ENCODE measurements around the gene EHF. TPM values are rescaled to one million over a fixed set of nuclear protein-coding genes. Genes with fewer than 3 reads are reported as not detected.
A peak's percentile ranks its signal among the peaks of the same experiment; 100 is the strongest.

EHF gene
- total and polyA plus RNA-seq, 9 of the 15 experiments (the other 6 are each of a cell fraction or from before 2014, with no cell fraction given) = 0.04 to 0.54 (median 0.37) TPM

DNA sequence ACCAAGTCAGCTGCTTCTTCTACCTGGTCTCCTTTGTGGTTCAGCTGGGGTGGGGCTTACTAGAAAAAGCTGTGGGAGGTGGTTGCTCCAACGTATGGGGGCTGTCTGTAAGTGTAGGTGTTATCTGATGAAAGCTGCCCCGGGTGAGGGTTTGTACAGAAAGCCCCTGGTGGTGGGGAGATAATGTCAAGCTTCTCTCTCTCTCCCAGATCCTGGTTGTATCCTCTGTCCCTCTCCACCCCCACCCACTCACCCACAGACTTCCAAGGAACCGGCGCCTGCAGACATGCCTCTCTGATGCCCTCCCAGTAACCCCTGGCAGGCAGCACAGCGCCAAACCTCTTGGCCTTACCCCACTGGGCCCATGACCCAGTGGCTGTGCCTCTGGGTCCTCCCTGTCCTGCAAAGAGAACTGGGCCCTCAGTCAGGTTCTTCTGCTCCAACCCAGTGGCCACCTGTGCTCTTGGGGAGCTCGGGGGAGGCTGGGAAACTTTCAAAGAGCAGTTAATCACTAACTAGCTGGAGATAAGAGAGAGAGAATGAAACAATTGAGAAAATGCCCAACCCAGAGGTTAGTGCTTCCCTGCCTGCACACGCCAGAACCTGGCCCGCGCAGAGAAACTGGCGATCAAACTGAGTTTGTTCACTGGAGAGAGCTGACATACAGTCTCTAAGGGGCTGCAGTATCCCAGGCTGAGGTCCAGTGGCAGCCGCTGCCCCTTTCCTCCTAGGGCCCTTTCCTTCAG lies 20.4 kb upstream of the EHF start (continued):
- TF ChIP-seq NR3C1 (CRISPR knock-in tag; IDR thresholded peaks at IDR 0.05) (no peak), FUS (optimal IDR thresholded peaks at IDR 0.05; ENCODE audit: low read depth, low read length) (no peak), SNIP1 (IDR thresholded peaks at IDR 0.05; ENCODE audit: low read depth) (no peak), C11orf30 (IDR thresholded peaks at IDR 0.05; ENCODE audit: low read depth) (no peak), ZC3H11A (IDR thresholded peaks at IDR 0.05; ENCODE audit: low read depth, low read length) (no peak), ZBTB8A (IDR thresholded peaks at IDR 0.05; ENCODE audit: partially characterized antibody) (no peak), PML (IDR thresholded peaks at IDR 0.05; ENCODE audit: low read length) (no peak), CC2D1A (IDR thresholded peaks at IDR 0.05) (no peak), TCF7L2 (IDR thresholded peaks at IDR 0.05; ENCODE audit: low read depth, low read length) (no peak), SMAD1 (IDR thresholded peaks at IDR 0.05; ENCODE audit: low read depth, low read length, partially characterized antibody) (no peak), SMAD4 (CRISPR knock-in tag; conservative IDR thresholded peaks at IDR 0.05) (peak; percentile 90), ZNF717 (CRISPR knock-in tag; IDR thresholded peaks at IDR 0.05) (no peak)
- TF ChIP-seq, protein P1, sequence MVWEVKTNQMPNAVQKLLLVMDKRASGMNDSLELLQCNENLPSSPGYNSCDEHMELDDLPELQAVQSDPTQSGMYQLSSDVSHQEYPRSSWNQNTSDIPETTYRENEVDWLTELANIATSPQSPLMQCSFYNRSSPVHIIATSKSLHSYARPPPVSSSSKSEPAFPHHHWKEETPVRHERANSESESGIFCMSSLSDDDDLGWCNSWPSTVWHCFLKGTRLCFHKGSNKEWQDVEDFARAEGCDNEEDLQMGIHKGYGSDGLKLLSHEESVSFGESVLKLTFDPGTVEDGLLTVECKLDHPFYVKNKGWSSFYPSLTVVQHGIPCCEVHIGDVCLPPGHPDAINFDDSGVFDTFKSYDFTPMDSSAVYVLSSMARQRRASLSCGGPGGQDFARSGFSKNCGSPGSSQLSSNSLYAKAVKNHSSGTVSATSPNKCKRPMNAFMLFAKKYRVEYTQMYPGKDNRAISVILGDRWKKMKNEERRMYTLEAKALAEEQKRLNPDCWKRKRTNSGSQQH (CRISPR knock-in tag; IDR thresholded peaks at IDR 0.05) = no peak
- TF ChIP-seq, protein P2, sequence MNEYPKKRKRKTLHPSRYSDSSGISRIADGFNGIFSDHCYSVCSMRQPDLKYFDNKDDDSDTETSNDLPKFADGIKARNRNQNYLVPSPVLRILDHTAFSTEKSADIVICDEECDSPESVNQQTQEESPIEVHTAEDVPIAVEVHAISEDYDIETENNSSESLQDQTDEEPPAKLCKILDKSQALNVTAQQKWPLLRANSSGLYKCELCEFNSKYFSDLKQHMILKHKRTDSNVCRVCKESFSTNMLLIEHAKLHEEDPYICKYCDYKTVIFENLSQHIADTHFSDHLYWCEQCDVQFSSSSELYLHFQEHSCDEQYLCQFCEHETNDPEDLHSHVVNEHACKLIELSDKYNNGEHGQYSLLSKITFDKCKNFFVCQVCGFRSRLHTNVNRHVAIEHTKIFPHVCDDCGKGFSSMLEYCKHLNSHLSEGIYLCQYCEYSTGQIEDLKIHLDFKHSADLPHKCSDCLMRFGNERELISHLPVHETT (CRISPR knock-in tag; conservative IDR thresholded peaks at IDR 0.05 in 1 of 2, IDR thresholded peaks at IDR 0.05 in 1 of 2) = no peak
- TF ChIP-seq, protein P3, sequence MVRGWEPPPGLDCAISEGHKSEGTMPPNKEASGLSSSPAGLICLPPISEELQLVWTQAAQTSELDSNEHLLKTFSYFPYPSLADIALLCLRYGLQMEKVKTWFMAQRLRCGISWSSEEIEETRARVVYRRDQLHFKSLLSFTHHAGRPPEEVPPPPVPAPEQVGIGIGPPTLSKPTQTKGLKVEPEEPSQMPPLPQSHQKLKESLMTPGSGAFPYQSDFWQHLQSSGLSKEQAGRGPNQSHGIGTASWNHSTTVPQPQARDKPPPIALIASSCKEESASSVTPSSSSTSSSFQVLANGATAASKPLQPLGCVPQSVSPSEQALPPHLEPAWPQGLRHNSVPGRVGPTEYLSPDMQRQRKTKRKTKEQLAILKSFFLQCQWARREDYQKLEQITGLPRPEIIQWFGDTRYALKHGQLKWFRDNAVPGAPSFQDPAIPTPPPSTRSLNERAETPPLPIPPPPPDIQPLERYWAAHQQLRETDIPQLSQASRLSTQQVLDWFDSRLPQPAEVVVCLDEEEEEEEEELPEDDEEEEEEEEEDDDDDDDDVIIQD (CRISPR knock-in tag; IDR thresholded peaks at IDR 0.05) = 0 out of 2 replicates have a peak, but pooled peaks have one; percentile 23
- TF ChIP-seq, protein P4, sequence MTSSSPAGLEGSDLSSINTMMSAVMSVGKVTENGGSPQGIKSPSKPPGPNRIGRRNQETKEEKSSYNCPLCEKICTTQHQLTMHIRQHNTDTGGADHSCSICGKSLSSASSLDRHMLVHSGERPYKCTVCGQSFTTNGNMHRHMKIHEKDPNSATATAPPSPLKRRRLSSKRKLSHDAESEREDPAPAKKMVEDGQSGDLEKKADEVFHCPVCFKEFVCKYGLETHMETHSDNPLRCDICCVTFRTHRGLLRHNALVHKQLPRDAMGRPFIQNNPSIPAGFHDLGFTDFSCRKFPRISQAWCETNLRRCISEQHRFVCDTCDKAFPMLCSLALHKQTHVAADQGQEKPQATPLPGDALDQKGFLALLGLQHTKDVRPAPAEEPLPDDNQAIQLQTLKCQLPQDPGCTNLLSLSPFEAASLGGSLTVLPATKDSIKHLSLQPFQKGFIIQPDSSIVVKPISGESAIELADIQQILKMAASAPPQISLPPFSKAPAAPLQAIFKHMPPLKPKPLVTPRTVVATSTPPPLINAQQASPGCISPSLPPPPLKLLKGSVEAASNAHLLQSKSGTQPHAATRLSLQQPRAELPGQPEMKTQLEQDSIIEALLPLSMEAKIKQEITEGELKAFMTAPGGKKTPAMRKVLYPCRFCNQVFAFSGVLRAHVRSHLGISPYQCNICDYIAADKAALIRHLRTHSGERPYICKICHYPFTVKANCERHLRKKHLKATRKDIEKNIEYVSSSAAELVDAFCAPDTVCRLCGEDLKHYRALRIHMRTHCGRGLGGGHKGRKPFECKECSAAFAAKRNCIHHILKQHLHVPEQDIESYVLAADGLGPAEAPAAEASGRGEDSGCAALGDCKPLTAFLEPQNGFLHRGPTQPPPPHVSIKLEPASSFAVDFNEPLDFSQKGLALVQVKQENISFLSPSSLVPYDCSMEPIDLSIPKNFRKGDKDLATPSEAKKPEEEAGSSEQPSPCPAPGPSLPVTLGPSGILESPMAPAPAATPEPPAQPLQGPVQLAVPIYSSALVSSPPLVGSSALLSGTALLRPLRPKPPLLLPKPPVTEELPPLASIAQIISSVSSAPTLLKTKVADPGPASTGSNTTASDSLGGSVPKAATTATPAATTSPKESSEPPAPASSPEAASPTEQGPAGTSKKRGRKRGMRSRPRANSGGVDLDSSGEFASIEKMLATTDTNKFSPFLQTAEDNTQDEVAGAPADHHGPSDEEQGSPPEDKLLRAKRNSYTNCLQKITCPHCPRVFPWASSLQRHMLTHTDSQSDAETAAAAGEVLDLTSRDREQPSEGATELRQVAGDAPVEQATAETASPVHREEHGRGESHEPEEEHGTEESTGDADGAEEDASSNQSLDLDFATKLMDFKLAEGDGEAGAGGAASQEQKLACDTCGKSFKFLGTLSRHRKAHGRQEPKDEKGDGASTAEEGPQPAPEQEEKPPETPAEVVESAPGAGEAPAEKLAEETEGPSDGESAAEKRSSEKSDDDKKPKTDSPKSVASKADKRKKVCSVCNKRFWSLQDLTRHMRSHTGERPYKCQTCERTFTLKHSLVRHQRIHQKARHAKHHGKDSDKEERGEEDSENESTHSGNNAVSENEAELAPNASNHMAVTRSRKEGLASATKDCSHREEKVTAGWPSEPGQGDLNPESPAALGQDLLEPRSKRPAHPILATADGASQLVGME (CRISPR knock-in tag; IDR thresholded peaks at IDR 0.05) = no peak
- TF ChIP-seq, protein P5, sequence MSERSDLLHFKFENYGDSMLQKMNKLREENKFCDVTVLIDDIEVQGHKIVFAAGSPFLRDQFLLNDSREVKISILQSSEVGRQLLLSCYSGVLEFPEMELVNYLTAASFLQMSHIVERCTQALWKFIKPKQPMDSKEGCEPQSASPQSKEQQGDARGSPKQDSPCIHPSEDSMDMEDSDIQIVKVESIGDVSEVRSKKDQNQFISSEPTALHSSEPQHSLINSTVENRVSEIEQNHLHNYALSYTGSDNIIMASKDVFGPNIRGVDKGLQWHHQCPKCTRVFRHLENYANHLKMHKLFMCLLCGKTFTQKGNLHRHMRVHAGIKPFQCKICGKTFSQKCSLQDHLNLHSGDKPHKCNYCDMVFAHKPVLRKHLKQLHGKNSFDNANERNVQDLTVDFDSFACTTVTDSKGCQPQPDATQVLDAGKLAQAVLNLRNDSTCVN (CRISPR knock-in tag; IDR thresholded peaks at IDR 0.05) = no peak

All from K562 (cell line).